A549 (cell line): ENCODE data around the gene HOXD8.

Experiments used
- CHD2 ChIP-seq: fragments of 150-350 bp; IDR thresholded peaks from 2 replicates; pipeline ENCODE4 v1.6.1; 2014; ENCODE audit warnings: low read length; ENCODE audit not compliant: partially characterized antibody
- CTCF ChIP-seq: fragments of >200 bp; sonication (Bioruptor Twin); formaldehyde crosslinking; IDR thresholded peaks from 3 replicates; pipeline ENCODE4 v1.5.1; 2016
- EP300 ChIP-seq, 2 experiments: fragments of >200 bp; sonication (Bioruptor Twin); formaldehyde crosslinking; IDR thresholded peaks; 2 replicates in 1 of 2; 3 replicates in 1 of 2; pipeline ENCODE4 v1.6.1; 2016 to 2017
- JUN ChIP-seq, 2 experiments: fragments of >200 bp; sonication (Bioruptor Twin); formaldehyde crosslinking; IDR thresholded peaks; 2 replicates in 1 of 2; 3 replicates in 1 of 2; pipeline ENCODE4 v1.6.1; 2016 to 2017
- MAFK ChIP-seq: fragments of 450-650 bp; IDR thresholded peaks from 2 replicates; pipeline ENCODE4 v1.6.1; 2014; ENCODE audit not compliant: partially characterized antibody
- PHF8 ChIP-seq: fragments of 200-600 bp; sonication (generic); IDR thresholded peaks from 2 replicates; pipeline ENCODE4 v1.6.1; 2016; ENCODE audit warnings: low read depth, mild to moderate bottlenecking, antibody characterized with exemption, moderate library complexity, borderline replicate concordance
- RAD21 ChIP-seq, 2 experiments: fragments of >200 bp in 1 of 2; sonication (Bioruptor Twin) in 1 of 2; formaldehyde crosslinking in 1 of 2; IDR thresholded peaks in 1 of 2; conservative IDR thresholded peaks in 1 of 2; 2 replicates in 1 of 2; 3 replicates in 1 of 2; pipeline ENCODE4 v1.6.1; 2012 to 2018; ENCODE audit warnings: inconsistent platforms in 1 of 2
- RFX5 ChIP-seq: fragments of 450-650 bp; IDR thresholded peaks from 2 replicates; pipeline ENCODE4 v1.7.1; 2014; ENCODE audit warnings: antibody characterized with exemption, mild to moderate bottlenecking, moderate library complexity
- RNF2 ChIP-seq: fragments of 200-600 bp; sonication (generic); IDR thresholded peaks from 2 replicates; pipeline ENCODE4 v1.6.1; 2016; ENCODE audit warnings: low read depth, mild to moderate bottlenecking, antibody characterized with exemption, moderate library complexity, borderline replicate concordance
- TF ChIP-seq, protein P1 (sequence below): IDR thresholded peaks from 2 replicates; pipeline ENCODE4 v1.6.1; 2012
- TF ChIP-seq, protein P2 (sequence below): fragments of 450-650 bp; IDR thresholded peaks from 2 replicates; pipeline ENCODE4 v1.6.1; 2014; ENCODE audit warnings: antibody characterized with exemption

DNA sequence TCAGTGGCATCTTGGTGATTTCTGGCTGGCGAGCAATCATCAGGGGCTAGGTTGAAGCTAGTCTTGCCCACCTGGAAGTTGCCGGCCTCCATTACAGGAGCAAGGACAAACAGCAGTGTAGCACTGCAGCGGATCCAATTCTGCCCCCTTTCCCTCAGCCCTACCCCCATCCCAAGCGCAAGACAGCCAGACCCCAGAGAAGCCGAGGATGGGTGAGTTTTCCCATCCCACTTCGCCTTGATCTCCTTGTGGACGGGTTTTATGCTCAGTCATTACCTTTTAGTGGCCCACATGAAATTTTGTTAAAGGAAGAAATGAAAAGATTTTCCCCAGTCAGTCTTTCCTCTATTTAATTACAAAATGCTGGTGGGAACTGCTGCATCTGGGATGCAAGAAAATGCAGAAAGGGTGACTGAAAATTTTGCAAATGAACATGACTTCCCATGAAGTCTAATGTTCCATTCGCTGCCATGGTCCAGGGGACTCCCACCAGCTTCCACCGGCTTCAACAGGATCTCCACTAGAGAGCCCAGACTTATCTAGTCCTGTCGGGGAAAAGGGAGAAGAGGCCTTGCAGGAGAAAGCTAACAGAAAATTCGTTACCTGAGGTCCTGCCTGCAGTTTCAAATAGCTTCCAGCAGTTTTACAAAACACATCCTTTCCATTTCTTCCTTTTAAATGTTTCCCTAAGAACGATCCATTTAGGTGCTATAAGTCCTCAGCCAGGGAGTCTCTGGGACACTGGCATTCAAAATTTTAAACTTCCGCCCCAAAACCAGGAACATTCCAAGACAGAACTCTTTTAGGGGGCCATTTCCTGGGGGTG is 8.9 kb upstream of the HOXD8 start:
- no peak for TF ChIP-seq CHD2
- no peak for TF ChIP-seq RNF2
- no peak for TF ChIP-seq MAFK
- TF ChIP-seq, protein P1, sequence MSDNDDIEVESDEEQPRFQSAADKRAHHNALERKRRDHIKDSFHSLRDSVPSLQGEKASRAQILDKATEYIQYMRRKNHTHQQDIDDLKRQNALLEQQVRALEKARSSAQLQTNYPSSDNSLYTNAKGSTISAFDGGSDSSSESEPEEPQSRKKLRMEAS = no peak
- TF ChIP-seq EP300 (IDR thresholded peaks at IDR 0.05) = no peak
- no peak for TF ChIP-seq JUN (IDR thresholded peaks at IDR 0.05)
- no peak for TF ChIP-seq CTCF
- TF ChIP-seq, protein P2, sequence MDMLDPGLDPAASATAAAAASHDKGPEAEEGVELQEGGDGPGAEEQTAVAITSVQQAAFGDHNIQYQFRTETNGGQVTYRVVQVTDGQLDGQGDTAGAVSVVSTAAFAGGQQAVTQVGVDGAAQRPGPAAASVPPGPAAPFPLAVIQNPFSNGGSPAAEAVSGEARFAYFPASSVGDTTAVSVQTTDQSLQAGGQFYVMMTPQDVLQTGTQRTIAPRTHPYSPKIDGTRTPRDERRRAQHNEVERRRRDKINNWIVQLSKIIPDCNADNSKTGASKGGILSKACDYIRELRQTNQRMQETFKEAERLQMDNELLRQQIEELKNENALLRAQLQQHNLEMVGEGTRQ = no peak
- no peak for TF ChIP-seq RAD21 (conservative IDR thresholded peaks at IDR 0.05 in 1 of 2, IDR thresholded peaks at IDR 0.05 in 1 of 2)
- no peak for TF ChIP-seq PHF8
- no peak for TF ChIP-seq RFX5
